H9 (cell line): Measurements from ENCODE around the gene ESRRB. TPM values are rescaled to one million over a fixed set of nuclear protein-coding genes. Genes with fewer than 3 reads are reported as not detected.

Source experiments
- DNase-seq: peaks from one replicate; pipeline ENCODE4 v3.0.0-alpha.2; 2017
- H2AFZ ChIP-seq: one replicate; pipeline ENCODE4 v1.6.1; 2013; ENCODE audit warnings: mild to moderate bottlenecking, low read length, control low read depth, moderate library complexity
- H2AK5ac ChIP-seq: 2 replicates; pipeline ENCODE4 v1.6.1; 2013; ENCODE audit warnings: low read length, control low read depth, mixed read lengths; ENCODE audit not compliant: insufficient read length
- H2BK120ac ChIP-seq: one replicate; pipeline ENCODE4 v1.6.1; 2013; ENCODE audit warnings: low read depth, mild to moderate bottlenecking, low read length, control low read depth, inconsistent platforms; ENCODE audit not compliant: poor library complexity, severe bottlenecking
- H2BK12ac ChIP-seq: 2 replicates; pipeline ENCODE4 v1.6.1; 2013; ENCODE audit warnings: low read length, control low read depth, mixed read lengths, low read depth; ENCODE audit not compliant: insufficient read length
- H2BK15ac ChIP-seq: 2 replicates; pipeline ENCODE4 v1.6.1; 2013; ENCODE audit warnings: low read depth, low read length, control low read depth
- H2BK20ac ChIP-seq: one replicate; pipeline ENCODE4 v1.6.1; 2013; ENCODE audit warnings: low read depth, mild to moderate bottlenecking, low read length, control low read depth, inconsistent platforms; ENCODE audit not compliant: poor library complexity, severe bottlenecking
- H2BK5ac ChIP-seq: 2 replicates; pipeline ENCODE4 v1.6.1; 2013; ENCODE audit warnings: low read length, control low read depth, mixed read lengths; ENCODE audit not compliant: insufficient read length
- H3K14ac ChIP-seq: 2 replicates; pipeline ENCODE4 v1.6.1; 2013; ENCODE audit warnings: low read length, control low read depth; ENCODE audit not compliant: insufficient read depth
- H3K18ac ChIP-seq: 2 replicates; pipeline ENCODE4 v1.6.1; 2013; ENCODE audit warnings: low read depth, mild to moderate bottlenecking, mixed read lengths, low read length, control low read depth; ENCODE audit not compliant: insufficient read length
- H3K23ac ChIP-seq: 2 replicates; pipeline ENCODE4 v1.6.1; 2013; ENCODE audit warnings: low read length, control low read depth, mixed read lengths, low read depth; ENCODE audit not compliant: insufficient read length
- H3K23me2 ChIP-seq: 2 replicates; pipeline ENCODE4 v1.6.1; 2013; ENCODE audit warnings: low read depth, mild to moderate bottlenecking, mixed read lengths, low read length, control low read depth; ENCODE audit not compliant: insufficient read length, poor library complexity, severe bottlenecking
- H3K27ac ChIP-seq: 2 replicates; pipeline ENCODE4 v1.5.1; 2013; ENCODE audit warnings: low read length, control low read depth, mixed read lengths, low read depth; ENCODE audit not compliant: insufficient read length
- H3K27me3 ChIP-seq: 2 replicates; pipeline ENCODE4 v1.6.1; 2013; ENCODE audit warnings: low read length, control low read depth, inconsistent platforms; ENCODE audit not compliant: insufficient read depth
- H3K4ac ChIP-seq: 2 replicates; pipeline ENCODE4 v1.6.1; 2013; ENCODE audit warnings: low read depth, mild to moderate bottlenecking, control low read depth, inconsistent platforms, low read length, moderate library complexity
- H3K4me1 ChIP-seq: 2 replicates; pipeline ENCODE4 v1.6.1; 2013; ENCODE audit warnings: low read length, control low read depth, inconsistent platforms; ENCODE audit not compliant: insufficient read depth
- H3K4me2 ChIP-seq: 2 replicates; pipeline ENCODE4 v1.6.1; 2013; ENCODE audit warnings: low read length, control low read depth, mixed read lengths; ENCODE audit not compliant: insufficient read length, insufficient read depth
- H3K56ac ChIP-seq: 2 replicates; pipeline ENCODE4 v1.6.1; 2013; ENCODE audit warnings: low read depth, mild to moderate bottlenecking, mixed read lengths, low read length, control low read depth; ENCODE audit not compliant: insufficient read length
- H3K79me1 ChIP-seq: 2 replicates; pipeline ENCODE4 v1.6.1; 2013; ENCODE audit warnings: low read depth, mild to moderate bottlenecking, moderate library complexity, low read length, control low read depth, inconsistent platforms; ENCODE audit not compliant: insufficient read depth, poor library complexity, severe bottlenecking
- H3K79me2 ChIP-seq: 2 replicates; pipeline ENCODE4 v1.6.1; 2013; ENCODE audit warnings: low read length, control low read depth, inconsistent platforms; ENCODE audit not compliant: insufficient read depth
- H3K9ac ChIP-seq: 2 replicates; pipeline ENCODE4 v1.6.1; 2013; ENCODE audit warnings: low read length, control low read depth, mixed read lengths; ENCODE audit not compliant: insufficient read length; ENCODE audit errors: extremely low read depth
- H3K9me3 ChIP-seq: one replicate; pipeline ENCODE4 v1.6.1; 2013; ENCODE audit warnings: low read depth, low read length, inconsistent platforms; ENCODE audit not compliant: control insufficient read depth
- H3T11ph ChIP-seq: one replicate; pipeline ENCODE4 v1.6.1; 2013; ENCODE audit warnings: mild to moderate bottlenecking, low read length, control low read depth, inconsistent platforms
- H4K20me1 ChIP-seq: one replicate; pipeline ENCODE4 v1.6.1; 2013; ENCODE audit not compliant: control insufficient read depth, insufficient read length, insufficient read depth
- H4K5ac ChIP-seq: 2 replicates; pipeline ENCODE4 v1.6.1; 2013; ENCODE audit warnings: low read depth, mild to moderate bottlenecking, mixed read lengths, low read length, control low read depth; ENCODE audit not compliant: insufficient read length
- H4K8ac ChIP-seq: replicated peaks from 2 replicates; pipeline ENCODE4 v1.6.1; 2013; ENCODE audit warnings: low read length, control low read depth, mixed read lengths, low read depth; ENCODE audit not compliant: insufficient read length
- H4K91ac ChIP-seq: 2 replicates; pipeline ENCODE4 v1.6.1; 2013; ENCODE audit warnings: low read depth, mild to moderate bottlenecking, moderate library complexity, mixed read lengths, low read length, control low read depth; ENCODE audit not compliant: insufficient read length
- H3K27ac Mint-ChIP-seq, 3 experiments: 2 replicates in 2 of 3; 3 replicates in 1 of 3; pipeline ENCODE4 v1.8.0; 2020 to 2021; ENCODE audit warnings: mixed read lengths in 3 of 3, mild to moderate bottlenecking in 1 of 3, moderate library complexity in 1 of 3
- H3K27me3 Mint-ChIP-seq: 2 replicates; pipeline ENCODE4 v1.8.0; 2021; ENCODE audit warnings: low read depth, mild to moderate bottlenecking, moderate library complexity, mixed read lengths
- H3K36me3 Mint-ChIP-seq, 3 experiments: 2 replicates in 2 of 3; 3 replicates in 1 of 3; pipeline ENCODE4 v1.8.0; 2020 to 2021; ENCODE audit warnings: low read depth in 3 of 3, mixed read lengths in 3 of 3; ENCODE audit not compliant: insufficient read depth in 1 of 3
- H3K4me1 Mint-ChIP-seq, 2 experiments: 2 replicates each; pipeline ENCODE4 v1.8.0; 2020; ENCODE audit warnings: mixed read lengths in 2 of 2
- H3K4me3 Mint-ChIP-seq, 2 experiments: 2 replicates in 1 of 2; 3 replicates in 1 of 2; pipeline ENCODE4 v1.8.0; 2020 to 2021; ENCODE audit warnings: mild to moderate bottlenecking in 2 of 2, mixed read lengths in 2 of 2, moderate library complexity in 1 of 2
- H3K9me3 Mint-ChIP-seq, 2 experiments: 2 replicates in 1 of 2; 3 replicates in 1 of 2; pipeline ENCODE4 v1.8.0; 2020; ENCODE audit warnings: mild to moderate bottlenecking in 2 of 2, mixed read lengths in 2 of 2, moderate library complexity in 1 of 2
- CTCF ChIP-seq: fragments of 200-600 bp; sonication (generic); conservative IDR thresholded peaks from 3 replicates; pipeline ENCODE4 v1.8.0; 2021; ENCODE audit warnings: antibody characterized with exemption, mild to moderate bottlenecking
- WGBS: extraction: QIAGEN DNeasy Blood & Tissue Kit; methylation state at CpG from one replicate; pipeline ENCODE4 v1.1.7; 2013; ENCODE audit warnings: missing lambda C conversion rate, low lambda C conversion rate, mixed read lengths; ENCODE audit not compliant: insufficient read length; ENCODE audit errors: extremely low coverage; 5-methylcytosine and 5-hydroxymethylcytosine counted together
- total RNA-seq: library from RNA; stranded (reverse); gene quantifications from 2 replicates; pipeline ENCODE4 v1.2.1, GENCODE V29; 2021

ESRRB gene
- total RNA-seq, 1 experiment from 2014 or later: 0.11 TPM

DNA sequence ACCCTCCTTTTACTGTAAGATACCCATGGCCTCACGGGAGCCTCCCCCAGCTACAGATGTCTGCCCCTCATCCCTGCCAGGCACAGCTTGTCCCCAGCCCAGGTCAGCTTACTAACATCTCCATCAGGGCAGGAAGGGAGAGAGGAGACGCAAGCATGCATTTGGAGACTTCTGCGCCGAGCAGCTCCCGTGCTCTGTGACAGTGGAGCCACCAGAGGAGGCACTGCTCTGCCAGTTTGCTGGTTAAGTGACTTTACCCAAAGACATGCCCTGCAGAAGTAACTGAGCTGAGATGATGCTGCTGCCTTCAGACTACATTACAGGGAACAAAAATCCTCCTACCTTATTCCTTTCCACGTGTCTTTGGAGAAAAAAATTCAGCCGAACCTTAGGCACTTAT lies 133.4 kb downstream of the ESRRB start:
- Mint-ChIP-seq H3K27me3 (peaks cover 5% of the 10 kb centered on the region), H3K9me3 (no peaks in the 10 kb centered on the region), H3K36me3 (no peaks in the 10 kb centered on the region; a peak in 1 of 7 replicates), H3K4me1 (peaks cover 8 to 9% of the 10 kb centered on the region in 2 experiments), H3K27ac (no peak overlapping the region), H3K4me3 (no peak overlapping the region)
- H2BK15ac ChIP-seq: no peak overlapping the region
- H2BK120ac ChIP-seq: no peak overlapping the region
- no peak; the same call in 2 of the 3 replicates for TF ChIP-seq CTCF
- no peak overlapping the region for H3K56ac ChIP-seq
- H4K5ac ChIP-seq: no peak overlapping the region
- no peaks in the 10 kb centered on the region for H3K79me2 ChIP-seq
- no peak overlapping the region for H3K23ac ChIP-seq
- no peak for DNase-seq
- no peak overlapping the region for H2BK5ac ChIP-seq
- H3K23me2 ChIP-seq: no peaks in the 10 kb centered on the region
- H3K9me3 ChIP-seq: no peaks in the 10 kb centered on the region
- no peak overlapping the region for H4K8ac ChIP-seq
- no peak overlapping the region for H3K9ac ChIP-seq
- no peak overlapping the region for H2BK20ac ChIP-seq
- H4K20me1 ChIP-seq: no peaks in the 10 kb centered on the region
- no peak overlapping the region for H2AK5ac ChIP-seq
- H4K91ac ChIP-seq: no peak overlapping the region
- no peak overlapping the region for H3K4ac ChIP-seq
- no peaks in the 10 kb centered on the region for H3K27me3 ChIP-seq
- H3K79me1 ChIP-seq: no peaks in the 10 kb centered on the region
- no peak overlapping the region for H3T11ph ChIP-seq
- no peak overlapping the region for H3K14ac ChIP-seq
- H3K27ac ChIP-seq: no peak overlapping the region
- H2AFZ ChIP-seq: no peak overlapping the region
- peaks cover 4% of the 10 kb centered on the region; the same call in 1 of the 2 replicates for H3K4me1 ChIP-seq
- WGBS: no CpG with 5 or more reads among the region's 7 CpGs
- no peak overlapping the region for H3K18ac ChIP-seq
- no peak overlapping the region for H2BK12ac ChIP-seq
- H3K4me2 ChIP-seq: no peak overlapping the region
